Esophagus squamous epithelium (tissue), 4 donors: Measurements from ENCODE around the gene PDE10A.

ENCODE experiments used
- CTCF ChIP-seq, 6 experiments: fragments of 450-650 bp in 4 of 6; fragments of 200-600 bp in 2 of 6; sonication (generic) in 2 of 6; IDR thresholded peaks; one replicate each; pipeline ENCODE4 v1.5.1; 2016 to 2019; ENCODE audit warnings: antibody characterized with exemption in 6 of 6, mild to moderate bottlenecking in 4 of 6, moderate library complexity in 4 of 6
- POLR2A ChIP-seq, 4 donors: fragments of 450-650 bp; IDR thresholded peaks; one replicate each; pipeline ENCODE4 v1.6.1; 2017; ENCODE audit warnings: antibody characterized with exemption in 4 of 4, mild to moderate bottlenecking in 4 of 4, moderate library complexity in 3 of 4

DNA sequence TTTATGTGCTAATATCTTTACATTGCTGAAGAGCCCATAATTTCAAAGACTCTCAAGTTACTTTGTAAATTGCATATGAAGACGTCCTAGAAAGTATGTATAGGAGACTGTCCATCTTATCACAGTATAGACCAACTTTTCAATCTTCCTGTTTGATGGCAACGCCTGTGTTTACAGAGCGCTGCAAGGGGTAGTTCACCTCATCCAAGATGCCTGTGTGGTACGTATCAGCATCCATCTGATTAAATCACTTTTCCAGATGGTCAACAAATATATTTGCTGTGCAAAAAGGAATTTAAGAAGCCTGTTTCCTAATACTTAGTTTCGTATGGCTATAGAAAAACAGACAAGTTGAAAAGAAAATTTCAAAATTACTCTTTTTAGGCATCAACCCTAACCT lies 17.9 kb upstream of the PDE10A start:
- TF ChIP-seq CTCF (IDR thresholded peaks at IDR 0.05) (no peak), POLR2A (IDR thresholded peaks at IDR 0.05) (no peak)
